GM23338 (cell line): ENCODE data around the gene CPNE5. TPM values are rescaled to one million over a fixed set of nuclear protein-coding genes. Genes with fewer than 3 reads are reported as not detected.

Source experiments
- ATAC-seq: fragments of 200-7000 bp; cut with Tn5 transposase; 3 replicates; pipeline ENCODE4 v1.9.1; 2020
- DNase-seq: peaks from one replicate; pipeline ENCODE4 v3.0.0-alpha.2; 2015; ENCODE audit warnings: low spot score
- H2AFZ ChIP-seq: fragments of 200-600 bp; sonication (generic); 2 replicates; pipeline ENCODE4 v1.8.0; 2016; ENCODE audit warnings: antibody characterized with exemption, mild to moderate bottlenecking, moderate library complexity
- H3F3A ChIP-seq: fragments of 200-600 bp; sonication (generic); replicated peaks from 2 replicates; pipeline ENCODE4 v1.8.0; 2017; ENCODE audit warnings: antibody characterized with exemption, mixed run types, low read depth
- H3K27ac ChIP-seq: fragments of 200-600 bp; sonication (generic); 2 replicates; pipeline ENCODE4 v1.6.1; 2016; ENCODE audit warnings: low read depth
- H3K27me3 ChIP-seq: fragments of 200-600 bp; sonication (generic); 2 replicates; pipeline ENCODE4 v1.8.0; 2016; ENCODE audit warnings: mild to moderate bottlenecking, mixed run types, moderate library complexity; ENCODE audit not compliant: insufficient read depth
- H3K36me3 ChIP-seq: fragments of 200-600 bp; sonication (generic); 2 replicates; pipeline ENCODE4 v1.8.0; 2016; ENCODE audit warnings: mild to moderate bottlenecking; ENCODE audit not compliant: insufficient read depth
- H3K4me1 ChIP-seq: fragments of 200-600 bp; sonication (generic); 2 replicates; pipeline ENCODE4 v1.8.0; 2016; ENCODE audit warnings: mild to moderate bottlenecking, moderate library complexity; ENCODE audit not compliant: insufficient read depth
- H3K4me2 ChIP-seq: fragments of 200-600 bp; sonication (generic); 2 replicates; pipeline ENCODE4 v1.7.1; 2017; ENCODE audit warnings: mixed run types
- H3K4me3 ChIP-seq: fragments of 200-600 bp; sonication (generic); 2 replicates; pipeline ENCODE4 v1.6.1; 2016; ENCODE audit warnings: mixed run types
- H3K79me2 ChIP-seq: fragments of 200-600 bp; sonication (generic); replicated peaks from 2 replicates; pipeline ENCODE4 v1.8.0; 2017; ENCODE audit warnings: mild to moderate bottlenecking; ENCODE audit not compliant: insufficient read depth
- H3K9me2 ChIP-seq: fragments of 200-600 bp; sonication (generic); 2 replicates; pipeline ENCODE4 v1.8.0; 2017; ENCODE audit not compliant: insufficient read depth
- H4K20me1 ChIP-seq: fragments of 200-600 bp; sonication (generic); replicated peaks from 2 replicates; pipeline ENCODE4 v1.8.0; 2017; ENCODE audit warnings: mild to moderate bottlenecking; ENCODE audit not compliant: insufficient read depth
- H3K27ac Mint-ChIP-seq: 2 replicates; pipeline ENCODE4 v1.8.0; 2020; ENCODE audit warnings: inconsistent platforms, mild to moderate bottlenecking, moderate library complexity, mixed read lengths
- H3K27me3 Mint-ChIP-seq: 3 replicates; pipeline ENCODE4 v1.8.0; 2022; ENCODE audit warnings: low read depth, mild to moderate bottlenecking, moderate library complexity, mixed read lengths, inconsistent platforms; ENCODE audit not compliant: insufficient read depth, poor library complexity
- H3K36me3 Mint-ChIP-seq: 3 replicates; pipeline ENCODE4 v1.8.0; 2021; ENCODE audit warnings: low read depth, mild to moderate bottlenecking, inconsistent platforms, moderate library complexity, mixed read lengths
- H3K4me1 Mint-ChIP-seq: 3 replicates; pipeline ENCODE4 v1.8.0; 2020; ENCODE audit warnings: mild to moderate bottlenecking, inconsistent platforms, mixed read lengths
- H3K4me3 Mint-ChIP-seq: 3 replicates; pipeline ENCODE4 v1.8.0; 2021; ENCODE audit warnings: moderate library complexity, mild to moderate bottlenecking, inconsistent platforms, mixed read lengths
- H3K9me3 Mint-ChIP-seq: 3 replicates; pipeline ENCODE4 v1.8.0; 2020; ENCODE audit warnings: moderate library complexity, mild to moderate bottlenecking, inconsistent platforms, mixed read lengths
- CREB1 ChIP-seq: fragments of 250-450 bp; sonication (Bioruptor Pico); IDR thresholded peaks from 2 replicates; pipeline ENCODE4 v1.5.0; 2020; ENCODE audit warnings: low read depth, mild to moderate bottlenecking, moderate library complexity
- ETS1 ChIP-seq: IDR thresholded peaks from 2 replicates; pipeline ENCODE4 v1.6.1; 2016; ENCODE audit warnings: antibody characterized with exemption
- EZH2phosphoT487 ChIP-seq: fragments of 200-600 bp; sonication (generic); IDR thresholded peaks from one replicate; pipeline ENCODE4 v1.8.1; 2018; ENCODE audit warnings: antibody characterized with exemption; ENCODE audit not compliant: unreplicated experiment
- NANOG ChIP-seq: IDR thresholded peaks from 2 replicates; pipeline ENCODE4 v1.6.1; 2016; ENCODE audit warnings: antibody characterized with exemption, borderline replicate concordance
- POLR2AphosphoS5 ChIP-seq: IDR thresholded peaks from 2 replicates; pipeline ENCODE4 v1.6.1; 2016; ENCODE audit warnings: antibody characterized with exemption, low read depth
- ZNF114 ChIP-seq: fragments of 250-450 bp; sonication (Bioruptor Pico); IDR thresholded peaks from 2 replicates; pipeline ENCODE4 v1.5.0; 2020; ENCODE audit warnings: mild to moderate bottlenecking, moderate library complexity
- ZNF331 ChIP-seq: fragments of 250-450 bp; sonication (Bioruptor Pico); IDR thresholded peaks from 2 replicates; pipeline ENCODE4 v1.5.0; 2020; ENCODE audit warnings: low read depth, mild to moderate bottlenecking, moderate library complexity
- ZNF462 ChIP-seq: fragments of 250-450 bp; sonication (Bioruptor Pico); IDR thresholded peaks from 2 replicates; pipeline ENCODE4 v1.5.0; 2020; ENCODE audit warnings: mild to moderate bottlenecking, moderate library complexity
- polyA plus RNA-seq: library from polyadenylated mRNA; unstranded; fragments of >200 nt; fragmentation: Nextera tagmentation; extraction: Ambion mirVana; gene quantifications from 2 replicates; pipeline ENCODE4 v1.2.1, GENCODE V29; 2016
- total RNA-seq: library from RNA; depleted of rRNA; stranded (reverse); fragments of >200 nt; shearing (Covaris generic); gene quantifications from 2 replicates; pipeline ENCODE4 v1.2.3, GENCODE V29; 2014
- TF ChIP-seq, protein P1 (sequence below): IDR thresholded peaks from one replicate; pipeline ENCODE4 v1.6.1; 2018; ENCODE audit warnings: antibody characterized with exemption; ENCODE audit not compliant: unreplicated experiment

CPNE5 gene
- total and polyA plus RNA-seq, 2 experiments from 2014 or later = 0.14 to 0.42 TPM

DNA sequence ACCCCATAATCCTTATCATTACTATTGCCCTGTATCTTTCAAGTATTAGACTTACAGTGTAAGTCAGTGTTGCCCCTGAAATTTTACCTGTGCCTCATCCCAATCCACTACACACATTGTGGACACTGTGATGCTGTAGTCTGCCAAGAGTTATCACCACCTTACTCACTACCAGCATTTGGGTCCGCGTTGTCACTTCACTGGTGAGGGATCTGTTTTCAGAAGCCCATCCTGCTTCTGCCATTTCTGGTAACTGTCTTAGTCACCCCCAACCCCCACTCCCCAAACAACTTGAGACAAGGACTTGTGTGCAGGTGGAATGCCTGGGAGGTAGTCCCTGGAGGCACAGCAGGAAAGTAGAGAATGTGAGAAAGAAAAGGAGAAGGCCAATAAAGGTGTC lies 147.6 kb downstream of the CPNE5 start:
- Mint-ChIP-seq H3K36me3 (peaks cover 5% of the 10 kb centered on the region; the same call in 2 of the 3 replicates), H3K4me3 (no peak overlapping the region), H3K4me1 (peaks cover 2% of the 10 kb centered on the region; the same call in 2 of the 3 replicates), H3K9me3 (no peaks in the 10 kb centered on the region), H3K27ac (no peak overlapping the region), H3K27me3 (peaks cover 4% of the 10 kb centered on the region)
- ATAC-seq (no peak), DNase-seq (no peak)
- Histone ChIP-seq H2AFZ (no peak overlapping the region), H3K4me1 (no peaks in the 10 kb centered on the region), H3K4me2 (no peak overlapping the region), H4K20me1 (no peaks in the 10 kb centered on the region; the same call in 1 of the 2 replicates), H3K36me3 (peaks cover 7% of the 10 kb centered on the region; the same call in 1 of the 2 replicates), H3K27me3 (no peaks in the 10 kb centered on the region), H3F3A (no peaks in the 10 kb centered on the region), H3K4me3 (no peak overlapping the region), H3K79me2 (no peaks in the 10 kb centered on the region), H3K9me2 (no peaks in the 10 kb centered on the region), H3K27ac (no peak overlapping the region)
- TF ChIP-seq CREB1 (CRISPR knock-in tag) (no peak), ZNF114 (CRISPR knock-in tag) (no peak), ZNF331 (CRISPR knock-in tag) (no peak), ETS1 (no peak), NANOG (no peak), POLR2AphosphoS5 (no peak), EZH2phosphoT487 (no peak), ZNF462 (CRISPR knock-in tag) (no peak)
- TF ChIP-seq, protein P1, sequence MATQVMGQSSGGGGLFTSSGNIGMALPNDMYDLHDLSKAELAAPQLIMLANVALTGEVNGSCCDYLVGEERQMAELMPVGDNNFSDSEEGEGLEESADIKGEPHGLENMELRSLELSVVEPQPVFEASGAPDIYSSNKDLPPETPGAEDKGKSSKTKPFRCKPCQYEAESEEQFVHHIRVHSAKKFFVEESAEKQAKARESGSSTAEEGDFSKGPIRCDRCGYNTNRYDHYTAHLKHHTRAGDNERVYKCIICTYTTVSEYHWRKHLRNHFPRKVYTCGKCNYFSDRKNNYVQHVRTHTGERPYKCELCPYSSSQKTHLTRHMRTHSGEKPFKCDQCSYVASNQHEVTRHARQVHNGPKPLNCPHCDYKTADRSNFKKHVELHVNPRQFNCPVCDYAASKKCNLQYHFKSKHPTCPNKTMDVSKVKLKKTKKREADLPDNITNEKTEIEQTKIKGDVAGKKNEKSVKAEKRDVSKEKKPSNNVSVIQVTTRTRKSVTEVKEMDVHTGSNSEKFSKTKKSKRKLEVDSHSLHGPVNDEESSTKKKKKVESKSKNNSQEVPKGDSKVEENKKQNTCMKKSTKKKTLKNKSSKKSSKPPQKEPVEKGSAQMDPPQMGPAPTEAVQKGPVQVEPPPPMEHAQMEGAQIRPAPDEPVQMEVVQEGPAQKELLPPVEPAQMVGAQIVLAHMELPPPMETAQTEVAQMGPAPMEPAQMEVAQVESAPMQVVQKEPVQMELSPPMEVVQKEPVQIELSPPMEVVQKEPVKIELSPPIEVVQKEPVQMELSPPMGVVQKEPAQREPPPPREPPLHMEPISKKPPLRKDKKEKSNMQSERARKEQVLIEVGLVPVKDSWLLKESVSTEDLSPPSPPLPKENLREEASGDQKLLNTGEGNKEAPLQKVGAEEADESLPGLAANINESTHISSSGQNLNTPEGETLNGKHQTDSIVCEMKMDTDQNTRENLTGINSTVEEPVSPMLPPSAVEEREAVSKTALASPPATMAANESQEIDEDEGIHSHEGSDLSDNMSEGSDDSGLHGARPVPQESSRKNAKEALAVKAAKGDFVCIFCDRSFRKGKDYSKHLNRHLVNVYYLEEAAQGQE = no peak
